HEK293T (cell line): ENCODE results near the gene ABCB9.

Experiments used
- CTCF ChIA-PET: fragments of 350-600 bp; formaldehyde crosslinking; extraction: SDS; loops from one replicate; lab custom pipeline; 2021; ENCODE audit warnings: antibody characterized with exemption, inconsistent platforms; lab: Yijun Ruan, JAX
- POLR2A ChIA-PET: fragments of 350-600 bp; formaldehyde crosslinking; extraction: SDS; loops from one replicate; lab custom pipeline; 2020; ENCODE audit warnings: antibody characterized with exemption, inconsistent platforms; lab: Yijun Ruan, JAX
- DNase-seq: peaks from one replicate; pipeline ENCODE4 v3.0.0; 2012; ENCODE audit warnings: mixed read lengths; ENCODE audit errors: extremely low spot score
- ARNT ChIP-seq: fragments of 450-650 bp; IDR thresholded peaks from 2 replicates; pipeline ENCODE4 v1.6.1; 2017; ENCODE audit warnings: mild to moderate bottlenecking
- BHLHE40 ChIP-seq: fragments of 450-650 bp; IDR thresholded peaks from 2 replicates; pipeline ENCODE4 v1.6.1; 2016; ENCODE audit warnings: mild to moderate bottlenecking, moderate library complexity, borderline replicate concordance
- CTBP1 ChIP-seq: fragments of 450-650 bp; IDR thresholded peaks from 2 replicates; pipeline ENCODE4 v1.6.1; 2016; ENCODE audit warnings: borderline replicate concordance
- ELF4 ChIP-seq: fragments of 450-650 bp; IDR thresholded peaks from 2 replicates; pipeline ENCODE4 v1.6.1; 2017; ENCODE audit warnings: antibody characterized with exemption
- FOXA1 ChIP-seq: fragments of 450-650 bp; IDR thresholded peaks from 2 replicates; pipeline ENCODE4 v1.6.1; 2016; ENCODE audit warnings: mild to moderate bottlenecking
- FOXK2 ChIP-seq: fragments of 450-650 bp; IDR thresholded peaks from 2 replicates; pipeline ENCODE4 v1.6.1; 2016; ENCODE audit warnings: mild to moderate bottlenecking
- FOXM1 ChIP-seq: fragments of 450-650 bp; IDR thresholded peaks from 2 replicates; pipeline ENCODE4 v1.6.1; 2017; ENCODE audit warnings: mild to moderate bottlenecking, borderline replicate concordance
- L3MBTL2 ChIP-seq: fragments of 450-650 bp; conservative IDR thresholded peaks from 2 replicates; pipeline ENCODE4 v1.6.1; 2016; ENCODE audit warnings: mild to moderate bottlenecking
- LEF1 ChIP-seq: fragments of 450-650 bp; IDR thresholded peaks from 2 replicates; pipeline ENCODE4 v1.6.1; 2017; ENCODE audit warnings: mild to moderate bottlenecking, borderline replicate concordance
- NFRKB ChIP-seq: fragments of 450-650 bp; IDR thresholded peaks from 2 replicates; pipeline ENCODE4 v1.6.1; 2016; ENCODE audit warnings: mild to moderate bottlenecking, moderate library complexity
- PKNOX1 ChIP-seq: fragments of 450-650 bp; IDR thresholded peaks from 2 replicates; pipeline ENCODE4 v1.6.1; 2016
- SP1 ChIP-seq: fragments of 450-650 bp; IDR thresholded peaks from 2 replicates; pipeline ENCODE4 v1.6.1; 2017
- SUZ12 ChIP-seq: fragments of 450-650 bp; IDR thresholded peaks from 2 replicates; pipeline ENCODE4 v1.6.1; 2016; ENCODE audit warnings: mild to moderate bottlenecking
- TARDBP ChIP-seq: fragments of 450-650 bp; IDR thresholded peaks from 2 replicates; pipeline ENCODE4 v1.6.1; 2016
- ZNF384 ChIP-seq: fragments of 450-650 bp; IDR thresholded peaks from 2 replicates; pipeline ENCODE4 v1.6.1; 2016

Gene ABCB9

DNA sequence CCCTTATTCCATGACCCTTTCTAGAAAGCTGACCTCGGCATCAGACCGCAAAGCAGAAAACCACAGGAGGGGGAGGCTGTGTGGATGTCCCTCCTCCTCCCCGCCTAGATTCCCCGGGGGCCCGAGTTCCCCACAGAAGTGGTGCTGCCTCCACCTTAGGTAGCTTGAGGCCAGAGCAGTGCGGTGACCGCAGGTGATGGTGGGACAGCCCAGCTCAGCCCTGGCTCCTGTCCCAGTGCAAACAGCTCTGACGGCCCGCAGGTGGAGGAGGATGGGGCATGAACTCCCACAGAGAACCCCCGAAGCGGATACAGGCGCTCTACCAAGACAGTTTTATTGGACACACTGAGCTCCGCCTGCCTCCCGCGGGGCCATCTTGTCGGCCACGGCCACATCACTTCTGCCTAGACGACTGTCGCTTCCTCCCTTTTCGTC is 33.7 kb upstream of the ABCB9 start:
- POLR2A ChIA-PET: interaction anchor here (1.5 kb wide), 2 partner anchors 20 to 233 kb away, joined by 3 to 6 read pairs; partner anchors contain the start of genes MPHOSPH9 and MTRFR
- CTCF ChIA-PET: no interaction called here
- TF ChIP-seq ELF4: no peak
- no peak for DNase-seq

DNA sequence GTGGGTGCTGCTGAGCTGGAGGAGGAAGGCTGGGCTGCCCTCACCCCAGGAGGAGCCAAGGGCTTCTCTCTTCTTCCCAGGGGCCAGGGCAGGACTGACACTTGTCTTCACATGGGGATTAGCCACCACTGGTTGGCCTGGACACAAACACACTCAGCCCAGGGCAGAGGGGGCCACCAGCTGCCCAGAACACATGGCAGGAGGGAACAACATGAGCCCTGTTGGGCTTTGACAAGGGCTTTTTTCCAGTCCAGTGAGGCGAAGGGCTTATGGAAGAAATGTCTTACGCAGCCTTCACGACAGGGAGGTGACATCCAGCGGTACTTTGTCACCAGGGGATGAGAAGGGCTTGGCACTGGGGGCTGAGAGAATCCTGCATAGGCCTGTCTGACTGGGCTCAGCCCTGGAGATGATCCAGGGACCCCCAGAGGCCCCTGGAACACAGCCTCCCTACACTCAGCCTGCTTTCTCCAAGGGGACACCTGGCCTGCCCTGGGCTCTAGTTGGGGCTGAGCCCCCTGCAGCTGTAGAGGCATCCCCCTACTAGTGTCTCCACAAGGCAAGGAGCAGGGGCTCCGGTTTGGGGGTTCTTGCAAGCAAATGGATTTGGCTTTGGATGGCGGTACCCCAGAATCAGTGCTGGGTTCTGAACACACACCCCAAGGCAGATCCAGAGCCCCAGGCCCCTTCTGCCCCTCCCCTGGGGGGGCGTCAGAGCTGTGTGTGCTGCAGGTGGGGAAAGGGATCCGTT is 33.1 kb upstream of the ABCB9 start:
- TF ChIP-seq PKNOX1 (no peak), LEF1 (no peak), FOXM1 (no peak), ELF4 (no peak)
- POLR2A ChIA-PET: no interaction called here
- no peak for DNase-seq
- CTCF ChIA-PET: no interaction called here

GRCh38 chr12:122998316-122998715 is 32.1 kb upstream of the ABCB9 start:
- CTCF ChIA-PET: no interaction called here
- POLR2A ChIA-PET: no interaction called here
- TF ChIP-seq ELF4: no peak
- no peak for TF ChIP-seq ZNF384
- no peak for TF ChIP-seq SUZ12
- no peak for TF ChIP-seq SP1
- TF ChIP-seq PKNOX1: no peak
- DNase-seq: no peak

GRCh38 chr12:122997343-122998250 is 31.3 kb upstream of the ABCB9 start:
- ChIA-PET POLR2A (no interaction called here), CTCF (interaction anchor here (0.6 kb wide), 1 partner anchor 225 kb away, joined by 3 read pairs; no protein-coding TSS in a partner anchor)

GRCh38 chr12:122996621-122997342 is 30.5 kb upstream of the ABCB9 start:
- no peak for DNase-seq
- TF ChIP-seq PKNOX1 (no peak), L3MBTL2 (no peak), ARNT (no peak), SUZ12 (no peak), NFRKB (no peak), CTBP1 (no peak), ELF4 (no peak), FOXM1 (no peak), FOXK2 (no peak)
- ChIA-PET POLR2A (no interaction called here), CTCF (no interaction called here)

More at GRCh38 chr12:122997343-122998250, 31.3 kb upstream of the ABCB9 start:
- no peak for DNase-seq
- TF ChIP-seq LEF1: no peak
- no peak for TF ChIP-seq ARNT

DNA sequence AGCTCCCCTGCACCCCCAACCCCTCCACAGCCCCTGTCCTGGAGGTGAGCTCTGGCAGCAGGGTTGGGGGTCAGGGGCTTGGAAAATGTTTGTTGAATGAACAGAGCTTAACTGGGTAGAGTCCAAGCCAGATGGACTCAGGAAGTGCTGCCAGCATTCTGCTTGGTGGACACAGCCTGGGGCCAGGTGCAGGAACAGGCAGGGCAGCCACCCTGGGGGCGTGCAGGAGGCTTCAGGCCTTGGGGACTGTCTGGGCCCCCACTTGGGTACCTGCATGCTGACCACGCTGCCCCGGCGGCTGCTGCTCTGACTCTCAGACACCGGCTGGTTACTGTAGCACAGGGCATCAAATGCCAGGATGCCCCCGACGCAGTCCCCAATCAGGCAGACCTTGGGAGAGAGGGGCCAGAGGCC is 29.9 kb upstream of the ABCB9 start:
- CTCF ChIA-PET: no interaction called here
- no peak for TF ChIP-seq L3MBTL2
- no peak for TF ChIP-seq SUZ12
- no peak for TF ChIP-seq CTBP1
- no peak for TF ChIP-seq LEF1
- no peak for DNase-seq
- POLR2A ChIA-PET: no interaction called here

GRCh38 chr12:122995503-122996187 is 29.4 kb upstream of the ABCB9 start:
- TF ChIP-seq CTBP1 (no peak), FOXM1 (no peak), SP1 (no peak), L3MBTL2 (no peak), LEF1 (no peak), FOXA1 (no peak), TARDBP (no peak), ARNT (no peak), SUZ12 (no peak), NFRKB (no peak), ELF4 (no peak), BHLHE40 (no peak), FOXK2 (no peak), ZNF384 (no peak), PKNOX1 (no peak)
- POLR2A ChIA-PET: no interaction called here
- no peak for DNase-seq
- CTCF ChIA-PET: no interaction called here
